ENCODE data around the gene EIF4B.

Gene EIF4B

DNA sequence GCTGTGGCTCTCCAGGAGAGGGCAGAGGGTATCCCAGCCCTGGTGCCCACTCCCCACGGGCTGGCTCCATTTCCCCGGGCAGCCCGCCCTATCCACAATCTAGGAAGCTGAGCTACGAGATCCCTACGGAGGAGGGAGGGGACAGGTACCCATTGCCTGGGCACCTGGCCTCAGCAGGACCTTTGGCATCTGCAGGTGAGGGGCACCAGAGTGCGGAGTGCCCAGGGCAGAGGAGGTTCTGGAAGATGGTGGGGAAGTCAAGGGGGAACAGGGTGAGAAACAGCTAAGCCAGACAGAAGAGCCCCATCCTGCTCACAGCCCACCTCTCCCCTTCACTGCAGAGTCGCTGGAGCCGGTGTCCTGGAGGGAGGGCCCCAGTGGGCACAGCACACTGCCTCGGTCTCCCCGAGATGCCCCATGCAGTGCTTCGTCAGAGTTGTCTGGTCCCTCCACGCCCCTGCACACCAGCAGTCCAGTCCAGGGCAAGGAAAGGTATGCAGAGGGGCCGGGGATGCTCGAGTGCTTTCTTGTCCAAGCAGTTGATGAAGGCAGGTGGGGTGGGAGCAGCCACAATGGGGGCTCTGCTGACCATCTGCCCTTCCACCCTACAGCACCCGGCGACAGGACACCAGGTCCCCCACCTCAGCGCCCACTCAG is 53.9 kb downstream of the EIF4B start:
- FAIRE-seq: no peak

GRCh38 chr12:53060721-53061276 is 54.5 kb downstream of the EIF4B start:
- FAIRE-seq: no peak

- no peak for FAIRE-seq
These were observed 55.3 kb downstream of the EIF4B start for GRCh38 chr12:53061404-53062010.

DNA sequence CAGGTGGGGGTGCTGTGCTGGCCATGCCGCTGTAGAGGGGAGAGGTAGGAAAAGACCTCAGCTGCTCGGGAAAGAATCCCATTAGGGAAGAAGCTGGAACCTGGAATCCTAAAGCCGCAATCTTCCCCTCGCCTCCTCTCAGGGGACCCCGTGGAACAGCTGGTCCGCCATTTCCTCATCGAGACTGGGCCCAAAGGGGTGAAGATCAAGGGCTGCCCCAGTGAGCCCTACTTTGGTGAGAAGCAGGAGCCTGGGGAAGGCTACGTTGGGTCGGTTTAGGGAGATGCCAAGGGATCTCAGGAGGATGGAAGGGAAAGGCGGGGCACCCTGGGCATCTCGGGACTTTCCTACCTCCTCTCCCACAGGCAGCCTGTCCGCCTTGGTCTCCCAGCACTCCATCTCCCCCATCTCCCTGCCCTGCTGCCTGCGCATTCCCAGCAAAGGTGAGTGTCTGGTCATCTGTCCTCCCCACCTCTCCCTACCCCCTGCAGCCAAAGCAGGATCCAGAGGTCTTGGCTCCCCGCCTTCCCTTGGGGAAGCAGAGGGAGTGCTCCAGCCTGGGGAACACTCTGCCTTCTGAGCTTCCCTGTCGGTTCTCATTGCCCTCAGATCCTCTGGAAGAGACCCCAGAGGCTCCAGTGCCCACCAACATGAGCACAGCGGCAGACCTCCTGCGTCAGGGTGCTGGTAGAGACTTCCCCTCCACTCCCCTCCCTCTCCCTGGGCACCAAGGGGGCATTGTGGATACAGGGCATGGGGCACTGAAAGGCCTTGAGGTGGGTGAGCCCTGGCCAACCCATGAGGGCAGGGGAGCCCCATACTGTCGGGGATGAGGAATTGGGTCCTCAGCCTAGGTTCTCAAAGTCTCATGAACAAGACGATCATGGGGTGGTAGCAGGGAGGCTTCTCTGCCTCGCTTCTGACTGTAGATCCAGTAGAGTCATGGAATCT is 56.0 kb downstream of the EIF4B start:
- FAIRE-seq: no peak

DNA sequence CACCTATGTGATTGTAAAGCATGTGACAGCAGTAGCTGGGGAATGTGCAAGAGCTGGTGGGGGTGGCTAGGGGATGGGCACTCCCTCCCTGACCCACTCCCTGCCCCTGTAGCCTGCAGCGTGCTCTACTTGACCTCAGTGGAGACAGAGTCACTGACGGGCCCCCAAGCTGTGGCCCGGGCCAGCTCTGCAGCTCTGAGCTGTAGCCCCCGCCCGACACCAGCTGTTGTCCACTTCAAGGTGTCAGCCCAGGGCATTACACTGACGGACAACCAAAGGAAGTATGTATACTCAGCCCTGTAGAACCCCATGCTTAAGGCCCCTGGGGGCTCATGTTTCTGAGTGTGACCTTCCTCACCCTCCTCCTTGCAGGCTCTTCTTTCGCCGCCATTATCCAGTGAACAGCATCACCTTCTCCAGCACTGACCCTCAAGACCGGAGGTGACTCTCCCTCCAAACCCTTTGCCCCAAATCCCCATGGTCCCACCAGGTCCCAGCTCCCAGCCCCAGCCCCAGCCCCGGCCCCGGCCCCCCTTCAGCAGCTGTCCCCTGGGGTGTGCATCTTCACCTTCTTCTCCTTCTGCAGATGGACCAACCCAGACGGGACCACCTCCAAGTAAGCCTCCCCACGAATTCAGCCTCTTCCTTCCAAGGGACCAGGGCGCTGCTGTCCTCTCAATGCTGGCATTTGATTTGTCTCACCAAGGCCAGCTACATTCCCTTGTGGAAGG is 56.9 kb downstream of the EIF4B start:
- no peak for FAIRE-seq

GRCh38 chr12:53063708-53064612 is 57.7 kb downstream of the EIF4B start:
- FAIRE-seq: no peak

DNA sequence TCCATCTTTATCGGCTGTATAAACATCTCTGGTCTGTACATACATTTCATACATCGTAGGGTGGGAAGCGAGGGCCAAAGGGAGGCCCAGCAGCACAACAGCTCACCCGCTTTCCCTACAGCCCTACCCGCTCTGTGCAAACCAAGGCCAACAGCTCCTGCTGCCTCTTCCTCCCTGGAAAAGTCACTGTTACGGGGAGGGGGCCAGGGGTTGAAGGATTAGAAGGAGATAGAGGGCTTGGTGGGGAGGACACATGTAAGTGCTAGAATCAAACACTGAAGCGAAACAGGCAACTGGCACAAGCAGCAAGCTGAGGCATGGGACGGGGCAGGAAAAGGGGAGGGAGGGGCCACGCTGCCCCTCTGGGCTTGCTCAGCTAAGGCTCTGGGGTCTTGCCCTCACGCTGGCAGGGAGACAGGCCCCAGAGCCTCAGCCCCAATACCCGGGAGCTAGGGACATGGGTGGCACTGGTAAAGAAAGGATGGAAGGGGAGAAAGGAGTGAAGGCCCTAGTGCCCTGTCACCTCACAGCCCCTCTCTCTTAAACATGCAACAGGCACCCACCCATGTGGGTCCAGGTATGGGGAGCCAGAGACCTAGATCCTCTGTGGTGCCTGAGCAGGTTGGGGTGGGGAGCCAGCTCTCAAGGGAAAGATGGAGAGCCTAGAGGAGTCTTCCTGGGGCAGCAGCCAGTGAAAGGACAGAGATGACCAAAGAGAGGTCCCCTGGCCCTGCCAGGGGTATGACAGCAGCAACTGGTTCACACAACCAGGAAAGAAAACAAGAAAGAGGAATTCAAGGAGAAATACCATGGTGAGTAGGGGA is 58.6 kb downstream of the EIF4B start:
- FAIRE-seq: no peak

DNA sequence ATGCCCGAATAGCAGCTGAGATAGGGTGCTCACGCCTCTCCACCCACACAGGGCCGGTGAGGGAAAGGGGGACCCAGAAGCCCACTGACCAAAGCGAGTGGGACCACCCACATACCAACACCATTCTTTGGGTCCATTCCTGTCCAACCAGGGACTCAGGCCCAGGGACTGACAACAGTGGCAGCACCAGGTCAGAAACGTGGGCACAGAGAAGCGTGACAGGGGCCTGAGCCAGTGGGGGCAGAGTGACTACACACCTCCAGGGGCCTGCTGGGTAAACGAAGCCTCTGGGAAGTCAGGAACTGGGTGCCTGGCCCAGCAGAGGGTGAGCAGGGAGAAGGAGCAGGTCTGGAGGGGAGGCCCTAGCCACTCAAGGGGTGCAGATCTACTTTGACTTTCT is 59.2 kb downstream of the EIF4B start:
- FAIRE-seq: no peak

DNA sequence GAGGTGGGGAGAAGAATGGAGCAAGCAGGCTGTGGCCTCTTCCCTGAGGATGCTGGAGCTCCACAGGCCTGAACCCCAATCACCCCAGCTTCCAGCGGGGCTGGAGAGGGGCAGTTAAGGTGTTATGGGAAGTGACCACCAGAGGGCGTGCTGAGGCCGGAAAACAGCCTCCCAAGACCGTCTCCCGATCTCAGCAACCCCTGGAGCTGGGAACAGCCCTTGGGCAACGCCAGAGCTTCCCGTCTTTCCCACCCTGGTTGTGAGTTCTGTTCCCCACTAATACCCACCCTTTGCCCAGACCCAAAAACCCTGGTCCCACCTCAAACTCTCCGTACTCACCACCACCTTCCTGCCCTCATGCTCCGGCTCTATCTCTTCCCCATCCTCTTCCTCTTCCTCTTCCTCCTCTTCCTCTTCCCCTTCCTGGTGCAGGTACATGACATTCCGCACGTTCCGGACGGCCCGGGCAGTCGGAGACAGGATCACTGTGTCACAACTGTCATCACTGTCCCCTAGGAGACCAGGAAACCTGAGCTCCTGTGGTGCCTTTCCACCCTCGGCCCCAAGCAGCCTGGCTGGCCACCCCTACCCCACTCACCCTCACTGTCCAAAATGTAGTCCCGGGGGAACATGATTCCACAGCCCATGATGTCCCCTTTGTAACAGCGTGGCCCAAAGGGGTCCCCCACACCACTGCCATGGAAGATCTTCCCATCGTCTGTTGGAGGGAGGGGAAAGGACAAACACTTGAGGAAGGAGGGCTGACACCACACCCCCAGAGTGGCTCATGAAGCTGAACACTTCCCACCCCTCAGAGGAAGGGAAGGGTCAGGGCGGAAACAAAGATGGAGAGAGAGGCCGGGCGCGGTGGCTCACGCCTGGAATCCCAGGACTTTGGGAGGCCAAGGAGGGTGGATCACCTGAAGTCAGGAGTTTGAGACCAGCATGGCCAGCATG is 60.0 kb downstream of the EIF4B start:
- FAIRE-seq: no peak

DNA sequence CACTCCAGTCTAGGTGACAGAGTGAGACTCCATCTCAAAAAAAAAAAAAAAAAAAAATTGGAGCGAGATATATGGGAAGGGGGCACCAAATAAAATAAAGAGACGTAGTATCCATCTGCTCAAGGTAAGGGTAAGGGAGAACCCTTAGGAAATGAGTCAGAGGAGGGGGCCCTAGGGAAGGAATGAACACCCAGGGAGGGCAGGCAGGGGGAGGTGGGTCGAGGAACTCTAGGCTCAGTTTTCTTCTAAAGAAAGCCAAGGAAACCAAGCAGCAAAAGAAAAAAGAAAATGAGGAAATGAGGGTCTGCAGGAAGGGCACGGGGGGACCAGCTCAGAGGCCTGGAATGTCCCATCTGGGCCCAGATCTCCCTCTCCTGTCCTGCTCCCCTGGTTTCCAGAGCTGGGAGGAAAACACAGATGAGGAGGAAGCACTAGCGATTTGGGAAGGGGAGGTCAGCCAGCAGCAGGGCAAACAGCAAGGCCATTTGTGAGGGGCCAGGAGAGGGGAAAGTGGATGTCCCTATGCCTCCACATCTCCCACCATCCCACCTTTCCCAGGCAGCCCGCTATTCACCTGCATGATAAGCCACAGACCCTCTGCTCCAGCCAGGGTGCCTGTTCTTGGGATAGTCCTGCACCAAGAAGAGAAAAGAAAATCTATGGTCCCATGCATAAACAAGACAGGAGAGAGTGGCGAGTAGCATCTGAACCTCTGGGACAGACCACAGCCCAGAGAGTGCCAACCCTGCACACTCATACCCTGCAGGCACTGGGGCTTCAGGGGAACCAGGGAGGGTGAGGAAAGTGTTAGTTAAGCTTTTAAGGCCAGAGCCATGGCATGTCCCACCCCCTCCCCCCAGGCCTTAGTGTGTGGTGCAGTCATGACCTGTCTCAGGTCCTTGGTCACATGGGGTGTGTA is 61.1 kb downstream of the EIF4B start:
- no peak for FAIRE-seq

DNA sequence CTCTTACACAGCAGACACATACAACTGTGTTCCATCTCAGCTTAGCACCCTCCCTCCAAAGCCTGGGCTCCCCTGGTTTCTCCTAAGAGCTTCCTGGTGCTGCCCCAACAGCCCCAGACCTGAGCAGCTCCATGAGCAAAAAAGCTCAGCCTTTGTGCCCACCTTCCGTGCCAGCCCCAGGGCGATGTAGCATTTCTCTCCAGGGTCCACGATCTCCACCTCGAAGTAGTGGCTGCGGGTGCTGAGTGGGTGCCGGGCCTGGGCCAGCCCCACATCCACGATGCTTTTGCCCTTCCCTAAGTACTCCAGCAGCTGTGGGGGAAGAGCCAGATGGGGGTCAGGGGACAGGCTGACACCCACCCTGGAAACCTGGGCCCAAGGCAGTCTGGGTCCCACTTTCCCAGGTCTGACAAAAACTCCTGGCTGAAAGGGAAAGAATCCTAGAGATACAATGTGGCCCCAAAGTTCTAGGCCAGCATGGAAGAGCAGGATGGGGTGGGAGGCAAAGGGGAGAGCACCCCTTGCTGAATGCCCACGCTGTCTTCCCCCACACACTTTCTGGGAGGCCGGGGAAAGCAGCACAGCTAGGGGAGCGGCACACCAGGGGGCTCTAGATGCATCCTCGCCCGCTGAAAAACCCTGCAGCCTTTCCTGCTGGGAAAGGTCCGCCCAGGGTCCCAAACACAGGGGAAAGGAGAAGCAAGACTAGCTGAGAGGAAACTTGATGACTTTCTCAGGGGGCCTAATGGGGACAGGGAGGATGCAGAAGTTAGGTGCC is 61.9 kb downstream of the EIF4B start:
- no peak for FAIRE-seq

- no peak for FAIRE-seq
These were observed 62.7 kb downstream of the EIF4B start for GRCh38 chr12:53068811-53069585.

- no peak for FAIRE-seq
These were observed 63.6 kb downstream of the EIF4B start for GRCh38 chr12:53069621-53070410.

DNA sequence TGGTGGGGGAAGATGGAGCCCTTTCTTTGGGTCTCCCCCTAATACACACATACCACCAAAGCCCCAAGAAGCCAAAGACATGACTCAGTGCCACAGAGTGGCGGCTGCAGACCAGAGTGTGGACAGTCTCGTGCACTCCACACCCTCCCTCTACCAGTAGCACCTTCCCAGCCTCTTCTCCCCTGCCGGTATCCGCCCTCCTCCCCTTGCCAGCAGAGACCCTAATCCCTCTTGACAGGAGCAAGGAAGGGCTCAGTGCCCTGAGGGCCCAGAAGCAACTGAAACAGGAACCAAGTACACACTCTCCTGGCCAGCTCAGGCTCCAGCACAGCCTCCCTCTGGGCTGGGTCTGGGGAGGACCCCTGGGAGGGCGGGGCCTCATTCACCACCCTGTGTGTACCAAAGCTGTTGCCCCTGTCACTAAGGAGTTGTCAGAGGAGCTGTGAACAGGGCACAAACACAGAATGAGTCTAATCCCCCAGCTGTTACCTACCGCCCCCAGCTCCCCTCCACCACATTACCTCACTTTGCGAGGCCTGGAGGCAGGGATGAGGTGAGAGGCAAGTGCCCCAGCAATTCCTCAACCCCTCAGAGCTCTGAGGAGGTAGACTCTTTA is 64.7 kb downstream of the EIF4B start:
- no peak for FAIRE-seq

All from TTC549 (cell line).